HG02623 (cell line): Measurements from ENCODE around the gene PRB4.
"Not testable (repeated sequence)": the region's sequence is repeated elsewhere in the genome, so short reads cannot be mapped to it uniquely, and the experiment has no call there.

Source experiments
- ATAC-seq: cut with Tn5 transposase; IDR thresholded peaks from one replicate; pipeline ENCODE4 v1.9.1; 2021; ENCODE audit warnings: moderate library complexity; ENCODE audit not compliant: unreplicated experiment

PRB4 gene

GRCh38 chr12:11310336-11310735 lies at the start of gene PRB4:
Gene PRB4, minus strand, starts transcription at chr12:11310436. Its CDS starts 38 bp downstream, at chr12:11310398.
- no peak for ATAC-seq

GRCh38 chr12:11351736-11352135 lies 41.5 kb upstream of the PRB4 start:
- not testable (repeated sequence) for ATAC-seq

- ATAC-seq, result no peak
These were observed 38.2 kb upstream of the PRB4 start for GRCh38 chr12:11348439-11348838.

- ATAC-seq, result no peak
These were observed 37.6 kb upstream of the PRB4 start for GRCh38 chr12:11347810-11348209.

- no peak for ATAC-seq
These were observed 34.3 kb upstream of the PRB4 start for GRCh38 chr12:11344500-11344899.

- ATAC-seq, result no peak
These were observed 14.2 kb upstream of the PRB4 start for GRCh38 chr12:11324426-11324825.

- no peak for ATAC-seq
These were observed 11.7 kb upstream of the PRB4 start for GRCh38 chr12:11321980-11322379.

- no peak for ATAC-seq
These were observed 3.1 kb downstream of the PRB4 start for GRCh38 chr12:11307143-11307542.

- no peak for ATAC-seq
These were observed 36.8 kb downstream of the PRB4 start for GRCh38 chr12:11273449-11273848.

GRCh38 chr12:11269607-11270006 lies 40.6 kb downstream of the PRB4 start, which contains the start of gene PRB3:
Gene PRB3, minus strand, starts transcription at chr12:11269707. Its CDS starts 38 bp downstream, at chr12:11269669.
- ATAC-seq, result no peak

GRCh38 chr12:11264501-11264900 lies 45.7 kb downstream of the PRB4 start:
- ATAC-seq, result no peak
